Adipose tissue (tissue), 3 donors: ENCODE data around the gene TUBB6. TPM values are rescaled to one million over a fixed set of nuclear protein-coding genes. Genes with fewer than 3 reads are reported as not detected.

Experiments
- H3K27ac ChIP-seq: one replicate; pipeline ENCODE4 v1.5.1; 2013; ENCODE audit warnings: low read depth, low read length
- WGBS, 3 donors: extraction: QIAGEN DNeasy Blood & Tissue Kit; methylation state at CpG; one replicate each; pipeline ENCODE4 v1.1.7; 2013; 5-methylcytosine and 5-hydroxymethylcytosine counted together
- polyA plus RNA-seq, 3 donors: library from polyadenylated mRNA; stranded (reverse); fragments of 200-250 nt; gene quantifications; one replicate each; pipeline ENCODE4 v1.2.3, GENCODE V29; 2013
- donor health status: healthy with polysubstance abuse.
- donor health status: Bipolar disorder and iron deficiency.
- donor health status: healthy.

Gene TUBB6
- polyA plus RNA-seq, 3 donors: 64.6 to 670 (median 182) TPM

DNA sequence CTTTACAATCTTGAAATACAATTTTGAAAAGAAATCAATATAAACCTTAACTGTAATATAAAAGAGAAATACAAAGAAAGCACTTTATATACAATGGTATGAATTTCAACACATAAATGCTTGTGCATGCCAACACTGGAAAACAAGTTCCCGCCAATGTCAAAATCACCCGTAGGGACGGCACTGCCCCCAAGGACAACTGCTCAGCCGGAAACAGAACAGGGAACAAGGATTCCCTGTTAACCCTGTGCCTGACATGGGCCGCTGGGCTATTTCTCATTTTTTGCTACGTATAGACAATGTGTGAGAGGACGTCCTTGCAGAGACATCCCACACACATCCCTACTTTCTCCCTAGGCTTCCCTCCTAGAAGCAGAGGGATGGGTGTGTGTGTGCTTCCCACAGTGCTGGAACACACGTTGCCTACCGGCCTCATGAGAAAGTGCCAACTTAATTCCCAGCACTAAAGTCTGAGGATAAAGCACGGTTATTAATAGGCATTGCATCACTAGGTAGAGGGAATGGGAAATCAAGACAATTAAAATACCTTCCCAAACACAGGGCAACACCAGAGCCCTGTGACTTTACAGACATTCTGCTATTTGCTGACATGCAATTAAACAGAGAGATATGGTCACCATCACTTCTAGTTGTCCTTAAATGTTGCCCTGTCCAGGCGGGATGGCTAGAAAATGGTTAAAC, 54.6 kb downstream of the TUBB6 start:
- H3K27ac ChIP-seq: no peak overlapping the region
- WGBS, 3 donors: 49 to 71% (median 64%) methylated on average over 11 of the region's 11 CpGs

- H3K27ac ChIP-seq: no peak overlapping the region
- 86 to 95% (median 90%) methylated on average over 8 of the region's 8 CpGs for WGBS, 3 donors
Observed at GRCh38 chr18:12366379-12366778, 58.3 kb downstream of the TUBB6 start.

GRCh38 chr18:12366784-12367183, 58.7 kb downstream of the TUBB6 start:
- H3K27ac ChIP-seq: no peak overlapping the region
- whole genome bisulfite sequencing, 3 donors: 82 to 91% (median 90%) methylated on average over 5 of the region's 5 CpGs

DNA sequence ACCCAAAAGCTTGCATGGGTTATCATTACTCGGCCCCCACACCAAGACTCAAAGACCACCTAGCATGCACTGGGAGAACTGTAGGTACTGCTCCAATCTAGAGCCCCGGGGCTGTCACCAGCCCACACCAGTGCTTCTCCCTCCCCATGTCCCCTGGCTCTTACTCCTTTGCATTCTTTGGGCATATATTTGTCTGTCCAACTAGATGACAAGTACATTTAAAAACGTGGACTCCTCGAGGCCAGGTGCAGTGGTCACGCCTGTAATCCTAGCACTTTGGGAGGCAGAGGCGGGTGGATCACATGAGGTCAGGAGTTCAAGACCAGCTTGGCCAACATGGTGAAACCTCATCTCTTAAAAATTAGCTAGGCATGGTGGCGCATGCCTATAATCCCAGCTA, 61.2 kb downstream of the TUBB6 start:
- 79 to 95% (median 90%) methylated on average over 7 of the region's 7 CpGs for WGBS, 3 donors
- H3K27ac ChIP-seq: no peak overlapping the region

GRCh38 chr18:12371590-12371989, 63.5 kb downstream of the TUBB6 start:
- 40 to 91% (median 87%) methylated on average over 2 of the region's 2 CpGs for WGBS, 3 donors
- H3K27ac ChIP-seq: no peak overlapping the region

- 54 to 62% (median 60%) methylated on average over 3 of the region's 3 CpGs for WGBS, 3 donors
- H3K27ac ChIP-seq: no peak overlapping the region
Observed at GRCh38 chr18:12372406-12372805, 64.4 kb downstream of the TUBB6 start.

- 51 to 79% (median 71%) methylated on average over 4 of the region's 4 CpGs for WGBS, 3 donors
- no peak overlapping the region for H3K27ac ChIP-seq
Observed at GRCh38 chr18:12373116-12373770, 65.2 kb downstream of the TUBB6 start.

DNA sequence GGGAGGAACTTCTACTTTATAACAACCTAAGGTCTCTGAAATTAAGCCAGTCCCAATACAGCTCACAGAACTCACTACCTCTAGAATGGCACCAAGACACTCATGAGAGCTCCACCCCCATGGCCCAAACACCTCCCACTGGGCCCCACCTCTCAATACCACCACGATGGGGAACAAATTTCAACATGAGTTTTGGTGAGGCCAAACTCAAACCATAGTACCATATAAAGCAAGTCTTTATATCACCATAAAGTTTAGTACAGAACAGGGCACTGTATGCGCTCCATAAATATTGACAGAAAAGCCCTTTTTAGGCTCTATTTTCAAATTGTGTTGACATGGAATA, 65.7 kb downstream of the TUBB6 start:
- 61 to 63% (median 62%) methylated on average over 2 of the region's 2 CpGs for WGBS, 3 donors
- no peak overlapping the region for H3K27ac ChIP-seq

GRCh38 chr18:12374401-12374800, 66.4 kb downstream of the TUBB6 start:
- no peak overlapping the region for H3K27ac ChIP-seq
- 75 to 95% (median 95%) methylated on average over 6 of the region's 6 CpGs for WGBS, 3 donors

Other genes starting within 250 kb of the TUBB6 start
- under 1 TPM in 2 of 3 donors, not detected in 1; 0.03 to 0.18 TPM for gene ANKRD62, start 214.4 kb upstream of the TUBB6 start, polyA plus RNA-seq
- gene CIDEA, start 53.9 kb upstream of the TUBB6 start, polyA plus RNA-seq: 100 to 1,000 TPM in 2 of 3 donors, 10 to 100 TPM in 1; 27.2 to 527 (median 125) TPM
- gene AFG3L2, start 69.0 kb downstream of the TUBB6 start, polyA plus RNA-seq: 10 to 100 TPM; 16.9 to 36.5 (median 28.2) TPM
- 1 to 10 TPM in 2 of 3 donors, under 1 TPM in 1; 0.90 to 3.6 (median 1.2) TPM for gene PRELID3A, start 99.7 kb downstream of the TUBB6 start, polyA plus RNA-seq